ENCODE results near the gene METTL2B. TPM values are rescaled to one million over a fixed set of nuclear protein-coding genes. Genes with fewer than 3 reads are reported as not detected.
"Not testable (repeated sequence)": the region's sequence is repeated elsewhere in the genome, so short reads cannot be mapped to it uniquely, and the experiment has no call there.

METTL2B gene
- 10 to 100 TPM; 17.7 to 29.9 (median 26.1) TPM for total RNA-seq
- 31.9 TPM for total RNA-seq (2013)
- total RNA-seq = 12.2 to 110 (median 28.8) reads per million in 29 experiments

GRCh38 chr7:128476402-128477335, at the start of gene METTL2B:
Gene METTL2B, plus strand, starts transcription at chr7:128476748. Its CDS starts 18 bp downstream, at chr7:128476766.
- H3K36me3 Mint-ChIP-seq; H3K9me3 ChIP-seq; H3K27me3 Mint-ChIP-seq; POLR2A ChIA-PET; H3K27me3 ChIP-seq (replicated peaks in 1 of 2; ENCODE audit: control insufficient read depth in 2 of 2, extremely low read depth in 1 of 2, insufficient read depth in 2 of 2, low read length in 1 of 2); H3K9me3 Mint-ChIP-seq: not testable (repeated sequence)
- Histone ChIP-seq H3K4me1 (ENCODE audit: control insufficient read depth in 1 of 2, extremely low read depth in 1 of 2, insufficient read depth in 2 of 2, low read length in 2 of 2) (peaks cover 8 to 11% of the 10 kb centered on the region in 2 experiments), H3K36me3 (ENCODE audit: control insufficient read depth in 2 of 2, extremely low read depth in 1 of 2, insufficient read depth in 1 of 2, low read length in 1 of 2) (peaks cover 0 to 10% of the 10 kb centered on the region in 2 donors), H3K27ac (ENCODE audit: low read length) (peak within 1 kb of the TSS; percentile 81), H3K4me3 (ENCODE audit: control insufficient read depth in 1 of 2, extremely low read depth in 1 of 2, low read length in 1 of 2) (peak within 1 kb of the TSS; percentile 72 to 78)
- peak within 1 kb of the TSS; percentile 94 to 96 for H3K27ac Mint-ChIP-seq
- CTCF ChIA-PET = interaction anchor here (0.5 to 0.6 kb wide), 2 partner anchors 278 to 1151 kb away, joined by 3 to 6 read pairs; no protein-coding TSS in a partner anchor
- H3K4me1 Mint-ChIP-seq = peaks cover 23 to 30% (median 29%) of the 10 kb centered on the region in 3 donors
- ATAC-seq (replicated peaks in 1 of 4) (peak; percentile 95 to 96 (median 95)), DNase-seq (peak; percentile 67 to 93 (median 85))
- WGBS (ENCODE audit: insufficient coverage) = under 1% methylated on average over 58 of the region's 62 CpGs
- peak within 1 kb of the TSS; percentile 96 to 99 (median 97) for H3K4me3 Mint-ChIP-seq

DNA sequence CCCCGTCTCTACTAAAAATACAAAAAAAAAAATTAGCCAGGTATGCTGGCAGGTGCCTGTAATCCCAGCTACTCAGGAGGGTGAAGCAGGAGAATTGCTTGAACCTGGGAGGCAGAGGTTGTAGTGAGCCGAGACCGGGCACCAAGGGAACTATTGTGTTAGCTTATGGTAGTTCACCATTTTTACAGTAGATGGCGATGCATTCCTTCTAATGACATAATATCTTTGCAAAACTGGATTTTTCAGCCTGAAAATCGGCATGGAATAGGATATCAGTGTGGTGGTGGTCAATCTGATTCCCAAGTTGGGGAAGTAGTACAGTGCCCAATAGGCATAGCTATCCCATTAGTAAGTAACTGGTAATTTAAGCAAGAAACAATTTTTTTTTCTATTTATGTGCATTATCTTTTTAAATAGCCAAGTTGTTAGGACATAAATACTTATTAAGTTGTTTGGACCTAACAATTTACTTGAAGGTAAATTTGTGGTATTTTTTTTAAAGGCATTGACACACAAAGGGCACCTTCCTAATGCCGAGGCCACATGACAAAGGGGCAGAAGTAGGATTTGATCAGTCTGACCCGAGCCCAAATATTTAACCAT, 49.2 kb upstream of the METTL2B start:
- H3K4me1 ChIP-seq (ENCODE audit: control insufficient read depth in 1 of 2, extremely low read depth in 1 of 2, insufficient read depth in 2 of 2, low read length in 2 of 2) = peaks cover 0 to 15% of the 10 kb centered on the region in 2 experiments
- 53% methylated on average over 3 of the region's 7 CpGs for WGBS (ENCODE audit: insufficient coverage)
- ChIA-PET CTCF (interaction anchor here (0.6 to 10.4 kb wide), 32 partner anchors 9 to 84 kb away, joined by 3 to 246 read pairs (median 4); partner anchors contain the start of genes HILPDA (in 2 of the 2) and RBM28 (in 1 of the 2)), POLR2A (interaction anchor here in 1 of 2 donors (1.0 to 1.4 kb wide), 3 partner anchors 9 to 32 kb away, joined by 4 to 6 read pairs (median 4); no protein-coding TSS in a partner anchor)
- H3K4me3 ChIP-seq (ENCODE audit: control insufficient read depth in 1 of 2, extremely low read depth in 1 of 2, low read length in 1 of 2) = no peak overlapping the region
- Mint-ChIP-seq H3K27ac (no peak overlapping the region), H3K4me3 (no peak overlapping the region), H3K36me3 (no peaks in the 10 kb centered on the region), H3K9me3 (no peaks in the 10 kb centered on the region), H3K4me1 (peaks cover 0 to 5% (median 0%) of the 10 kb centered on the region in 3 donors), H3K27me3 (peaks cover 4 to 12% of the 10 kb centered on the region in 2 donors)
- H3K27me3 ChIP-seq (replicated peaks in 1 of 2; ENCODE audit: control insufficient read depth in 2 of 2, extremely low read depth in 1 of 2, insufficient read depth in 2 of 2, low read length in 1 of 2) = peaks cover 0 to 15% of the 10 kb centered on the region in 2 experiments
- H3K36me3 ChIP-seq (ENCODE audit: control insufficient read depth in 2 of 2, extremely low read depth in 1 of 2, insufficient read depth in 1 of 2, low read length in 1 of 2) = no peaks in the 10 kb centered on the region
- ATAC-seq (replicated peaks in 1 of 4) (peak; percentile 53 to 67 (median 60)), DNase-seq (peak in 6 of 35 experiments; percentile 14 to 78 (median 18))
- no peaks in the 10 kb centered on the region for H3K9me3 ChIP-seq
- no peak overlapping the region for H3K27ac ChIP-seq (ENCODE audit: low read length)

GRCh38 chr7:128430207-128430606, 46.3 kb upstream of the METTL2B start:
- ChIA-PET POLR2A (no interaction called here), CTCF (interaction anchor here (1.0 to 10.4 kb wide), 2 partner anchors 31 kb away, joined by 5 to 107 read pairs; no protein-coding TSS in a partner anchor)
- DNase-seq (no peak), ATAC-seq (replicated peaks in 1 of 4) (no peak)
- Mint-ChIP-seq H3K27ac (no peak overlapping the region), H3K27me3 (peaks cover 4 to 12% of the 10 kb centered on the region in 2 donors), H3K9me3 (no peaks in the 10 kb centered on the region), H3K4me3 (no peak overlapping the region), H3K4me1 (no peaks in the 10 kb centered on the region), H3K36me3 (no peaks in the 10 kb centered on the region)
- Histone ChIP-seq H3K4me3 (ENCODE audit: control insufficient read depth in 1 of 2, extremely low read depth in 1 of 2, low read length in 1 of 2) (no peak overlapping the region), H3K9me3 (no peaks in the 10 kb centered on the region), H3K36me3 (ENCODE audit: control insufficient read depth in 2 of 2, extremely low read depth in 1 of 2, insufficient read depth in 1 of 2, low read length in 1 of 2) (no peaks in the 10 kb centered on the region), H3K27me3 (replicated peaks in 1 of 2; ENCODE audit: control insufficient read depth in 2 of 2, extremely low read depth in 1 of 2, insufficient read depth in 2 of 2, low read length in 1 of 2) (peaks cover 0 to 15% of the 10 kb centered on the region in 2 experiments), H3K27ac (ENCODE audit: low read length) (no peak overlapping the region), H3K4me1 (ENCODE audit: control insufficient read depth in 1 of 2, extremely low read depth in 1 of 2, insufficient read depth in 2 of 2, low read length in 2 of 2) (no peaks in the 10 kb centered on the region)
- WGBS (ENCODE audit: insufficient coverage) = 100% methylated on average over 1 of the region's 3 CpGs

DNA sequence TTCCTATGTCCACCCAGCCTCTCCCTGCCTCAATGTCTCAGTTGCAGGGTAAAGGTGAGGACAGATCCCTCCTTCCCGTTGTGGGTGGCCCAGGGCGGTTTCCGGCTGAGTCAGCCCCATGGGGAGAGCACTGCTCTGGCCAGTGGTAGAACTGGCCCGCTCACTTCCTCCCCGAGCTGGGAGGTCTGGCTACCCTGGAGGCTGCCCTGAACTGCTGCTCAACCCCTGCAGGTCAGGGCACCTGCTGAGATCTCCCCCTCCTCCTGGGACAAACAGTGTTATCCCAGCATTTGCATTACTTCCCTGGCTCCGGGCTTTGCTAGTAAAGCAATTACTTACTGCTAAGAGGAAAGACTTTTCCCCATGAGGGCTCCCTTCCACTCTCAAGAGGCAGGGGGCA, 45.3 kb upstream of the METTL2B start:
- ChIA-PET CTCF (interaction anchor here (1.1 to 10.4 kb wide), 5 partner anchors 15 to 33 kb away, joined by 3 to 107 read pairs (median 4); no protein-coding TSS in a partner anchor), POLR2A (no interaction called here)
- no peaks in the 10 kb centered on the region for H3K4me1 ChIP-seq (ENCODE audit: control insufficient read depth in 1 of 2, extremely low read depth in 1 of 2, insufficient read depth in 2 of 2, low read length in 2 of 2)
- ATAC-seq (replicated peaks in 1 of 4) (no peak), DNase-seq (no peak)
- H3K27ac Mint-ChIP-seq = no peak overlapping the region
- no peaks in the 10 kb centered on the region for H3K9me3 Mint-ChIP-seq
- H3K9me3 ChIP-seq = no peaks in the 10 kb centered on the region
- H3K27me3 ChIP-seq (replicated peaks in 1 of 2; ENCODE audit: control insufficient read depth in 2 of 2, extremely low read depth in 1 of 2, insufficient read depth in 2 of 2, low read length in 1 of 2) = peaks cover 0 to 15% of the 10 kb centered on the region in 2 experiments
- no peak overlapping the region for H3K4me3 ChIP-seq (ENCODE audit: control insufficient read depth in 1 of 2, extremely low read depth in 1 of 2, low read length in 1 of 2)
- no peak overlapping the region for H3K4me3 Mint-ChIP-seq
- peaks cover 4 to 12% of the 10 kb centered on the region in 2 donors for H3K27me3 Mint-ChIP-seq
- H3K36me3 ChIP-seq (ENCODE audit: control insufficient read depth in 2 of 2, extremely low read depth in 1 of 2, insufficient read depth in 1 of 2, low read length in 1 of 2) = no peaks in the 10 kb centered on the region
- 94% methylated on average over 5 of the region's 6 CpGs for WGBS (ENCODE audit: insufficient coverage)
- H3K27ac ChIP-seq (ENCODE audit: low read length) = no peak overlapping the region
- H3K4me1 Mint-ChIP-seq = no peaks in the 10 kb centered on the region
- no peaks in the 10 kb centered on the region for H3K36me3 Mint-ChIP-seq

DNA sequence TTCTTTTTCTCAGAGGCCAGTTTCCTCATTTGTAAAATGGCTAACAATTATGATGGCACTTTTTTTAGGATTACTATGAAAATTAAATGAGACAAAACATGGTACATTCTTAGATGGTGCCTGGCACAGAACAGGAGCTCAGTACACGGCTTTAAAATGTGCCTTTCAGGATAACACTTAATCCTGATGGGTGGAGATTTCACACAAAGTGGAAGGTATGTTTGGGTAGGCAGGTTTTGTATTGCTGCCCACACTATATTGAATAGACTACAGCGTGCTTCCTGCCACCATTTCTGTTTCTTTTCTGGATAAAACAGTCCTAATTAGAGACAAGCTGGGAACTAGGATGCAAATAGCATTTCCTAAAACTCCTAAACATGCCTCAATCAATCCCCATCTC, 44.8 kb upstream of the METTL2B start:
- POLR2A ChIA-PET = no interaction called here
- Histone ChIP-seq H3K4me1 (ENCODE audit: control insufficient read depth in 1 of 2, extremely low read depth in 1 of 2, insufficient read depth in 2 of 2, low read length in 2 of 2) (no peaks in the 10 kb centered on the region), H3K27ac (ENCODE audit: low read length) (no peak overlapping the region), H3K36me3 (ENCODE audit: control insufficient read depth in 2 of 2, extremely low read depth in 1 of 2, insufficient read depth in 1 of 2, low read length in 1 of 2) (no peaks in the 10 kb centered on the region), H3K27me3 (replicated peaks in 1 of 2; ENCODE audit: control insufficient read depth in 2 of 2, extremely low read depth in 1 of 2, insufficient read depth in 2 of 2, low read length in 1 of 2) (peaks cover 0 to 15% of the 10 kb centered on the region in 2 experiments), H3K9me3 (no peaks in the 10 kb centered on the region), H3K4me3 (ENCODE audit: control insufficient read depth in 1 of 2, extremely low read depth in 1 of 2, low read length in 1 of 2) (no peak overlapping the region)
- Mint-ChIP-seq H3K4me3 (no peak overlapping the region), H3K9me3 (no peaks in the 10 kb centered on the region), H3K27me3 (peaks cover 4 to 12% of the 10 kb centered on the region in 2 donors), H3K36me3 (no peaks in the 10 kb centered on the region), H3K27ac (no peak overlapping the region), H3K4me1 (no peaks in the 10 kb centered on the region)
- ATAC-seq (replicated peaks in 1 of 4) (no peak), DNase-seq (no peak)
- CTCF ChIA-PET = interaction anchor here (1.1 to 10.4 kb wide), 5 partner anchors 16 to 33 kb away, joined by 3 to 107 read pairs (median 4); no protein-coding TSS in a partner anchor
- WGBS (ENCODE audit: insufficient coverage) = no CpG with 5 or more reads among the region's 2 CpGs
